CD14-positive monocyte (primary cell): ENCODE measurements around the gene EVL. TPM values are rescaled to one million over a fixed set of nuclear protein-coding genes. Genes with fewer than 3 reads are reported as not detected.

Source experiments
- DNase-seq, 3 donors: peaks; one replicate each; pipeline ENCODE4 v3.0.0-alpha.2; 2011 to 2022
- H2AFZ ChIP-seq: 2 replicates; pipeline ENCODE4 v1.6.0; 2012; ENCODE audit warnings: mild to moderate bottlenecking, low read depth, low read length, inconsistent platforms; ENCODE audit not compliant: insufficient read depth, poor library complexity, severe bottlenecking
- H3K27ac ChIP-seq, 2 donors: 1 replicate in 1 of 2; 2 replicates in 1 of 2; pipeline ENCODE4 v1.5.1; 2012 to 2013; ENCODE audit warnings: low read length in 2 of 2, control low read depth in 1 of 2, inconsistent platforms in 1 of 2, low read depth in 1 of 2, mild to moderate bottlenecking in 1 of 2
- H3K27me3 ChIP-seq, 2 donors: one replicate each; pipeline versions ENCODE4 v1.6.0 to v1.6.1; 2011 to 2013; ENCODE audit warnings: low read length in 2 of 2; ENCODE audit not compliant: control insufficient read depth in 2 of 2, insufficient read depth in 2 of 2
- H3K36me3 ChIP-seq, 2 donors: replicated peaks in 1 of 2; 1 replicate in 1 of 2; 2 replicates in 1 of 2; pipeline versions ENCODE4 v1.5.1 to v1.6.1; 2012 to 2013; ENCODE audit warnings: low read length in 2 of 2, control low read depth in 1 of 2, inconsistent platforms in 1 of 2, mild to moderate bottlenecking in 1 of 2; ENCODE audit not compliant: insufficient read depth in 2 of 2, control insufficient read depth in 1 of 2
- H3K4me1 ChIP-seq, 2 donors: 1 replicate in 1 of 2; 2 replicates in 1 of 2; pipeline versions ENCODE4 v1.5.1 to v1.6.1; 2012 to 2013; ENCODE audit warnings: low read length in 2 of 2, control low read depth in 1 of 2, inconsistent platforms in 1 of 2, mild to moderate bottlenecking in 1 of 2, moderate library complexity in 1 of 2; ENCODE audit not compliant: insufficient read depth in 2 of 2, control insufficient read depth in 1 of 2
- H3K4me2 ChIP-seq: replicated peaks from 2 replicates; pipeline ENCODE3; 2012; ENCODE audit warnings: low read length, moderate library complexity, mild to moderate bottlenecking; ENCODE audit not compliant: poor library complexity, severe bottlenecking; ENCODE audit errors: extremely low read depth
- H3K4me3 ChIP-seq, 3 experiments: fragments of 200-600 bp in 1 of 3; sonication (generic) in 1 of 3; replicated peaks in 1 of 3; 1 replicate in 2 of 3; 2 replicates in 1 of 3; pipeline ENCODE4 v1.5.1; 2011 to 2013; ENCODE audit warnings: low read length in 3 of 3, mild to moderate bottlenecking in 3 of 3, control low read depth in 2 of 3, low read depth in 2 of 3, inconsistent platforms in 1 of 3, moderate library complexity in 1 of 3
- H3K79me2 ChIP-seq: 2 replicates; pipeline ENCODE4 v1.6.0; 2012; ENCODE audit warnings: mild to moderate bottlenecking, control low read depth, inconsistent platforms, low read length, moderate library complexity; ENCODE audit not compliant: insufficient read depth
- H3K9ac ChIP-seq: 2 replicates; pipeline ENCODE4 v1.6.0; 2017; ENCODE audit warnings: low read length, mild to moderate bottlenecking; ENCODE audit not compliant: insufficient read depth, poor library complexity, severe bottlenecking
- H3K9me3 ChIP-seq, 2 donors: replicated peaks in 1 of 2; 1 replicate in 1 of 2; 2 replicates in 1 of 2; pipeline versions ENCODE4 v1.5.1 to v1.6.1; 2012 to 2013; ENCODE audit warnings: low read length in 2 of 2, control low read depth in 1 of 2; ENCODE audit not compliant: control insufficient read depth in 1 of 2, insufficient read depth in 1 of 2
- H4K20me1 ChIP-seq: 2 replicates; pipeline ENCODE4 v1.6.0; 2012; ENCODE audit warnings: mild to moderate bottlenecking, low read length, control low read depth, moderate library complexity; ENCODE audit not compliant: insufficient read depth
- H3K27ac Mint-ChIP-seq, 7 donors: one replicate each; pipeline ENCODE4 v1.8.0; 2020; ENCODE audit warnings: mild to moderate bottlenecking in 7 of 7, mixed read lengths in 7 of 7, moderate library complexity in 6 of 7, inconsistent platforms in 2 of 7
- H3K27me3 Mint-ChIP-seq, 3 donors: one replicate each; pipeline ENCODE4 v1.8.0; 2021 to 2022; ENCODE audit warnings: low read depth in 3 of 3, mild to moderate bottlenecking in 3 of 3, mixed read lengths in 3 of 3, moderate library complexity in 3 of 3, inconsistent platforms in 1 of 3
- H3K36me3 Mint-ChIP-seq, 2 donors: one replicate each; pipeline ENCODE4 v1.8.0; 2020; ENCODE audit warnings: mixed read lengths in 2 of 2, inconsistent platforms in 1 of 2, mild to moderate bottlenecking in 1 of 2
- H3K4me1 Mint-ChIP-seq: one replicate; pipeline ENCODE4 v1.8.0; 2020; ENCODE audit warnings: mild to moderate bottlenecking, mixed read lengths
- H3K4me3 Mint-ChIP-seq, 2 donors: one replicate each; pipeline ENCODE4 v1.8.0; 2020; ENCODE audit warnings: mild to moderate bottlenecking in 2 of 2, mixed read lengths in 2 of 2, moderate library complexity in 1 of 2
- H3K9me3 Mint-ChIP-seq, 7 donors: one replicate each; pipeline ENCODE4 v1.8.0; 2020 to 2022; ENCODE audit warnings: mixed read lengths in 7 of 7, mild to moderate bottlenecking in 6 of 7, moderate library complexity in 6 of 7, inconsistent platforms in 2 of 7
- WGBS: methylation state at CpG from one replicate; pipeline ENCODE4 v1.1.5; 2013; ENCODE audit warnings: missing lambda C conversion rate; ENCODE audit not compliant: insufficient coverage; 5-methylcytosine and 5-hydroxymethylcytosine counted together
- intact Hi-C, 2 donors: fragments of 100-400 bp; cut with micrococcal nuclease; formaldehyde crosslinking; loops; one replicate each; pipeline versions ENCODE4 v1.15.0 to v1.15.1; 2023
- polyA plus RNA-seq, 3 donors: library from polyadenylated mRNA; depleted of rRNA in 1 of 3; unstranded in 2 of 3; stranded (reverse) in 1 of 3; fragments of 300-500 nt in 2 of 3; fragments of >200 nt in 1 of 3; fragmentation: Illumina TruSeq in 2 of 3; gene quantifications; 1 replicate in 2 of 3; 2 replicates in 1 of 3; pipeline ENCODE4 v1.2.3, GENCODE V29; 2012 to 2021
- TF ChIP-seq, protein P1 (sequence below): fragments of 200-600 bp; IDR thresholded peaks from one replicate; pipeline ENCODE4 v1.8.0; 2022; ENCODE audit warnings: antibody characterized with exemption, mild to moderate bottlenecking

The EVL gene
- polyA plus RNA-seq, 3 donors: 3.2 to 131 (median 6.7) TPM

DNA sequence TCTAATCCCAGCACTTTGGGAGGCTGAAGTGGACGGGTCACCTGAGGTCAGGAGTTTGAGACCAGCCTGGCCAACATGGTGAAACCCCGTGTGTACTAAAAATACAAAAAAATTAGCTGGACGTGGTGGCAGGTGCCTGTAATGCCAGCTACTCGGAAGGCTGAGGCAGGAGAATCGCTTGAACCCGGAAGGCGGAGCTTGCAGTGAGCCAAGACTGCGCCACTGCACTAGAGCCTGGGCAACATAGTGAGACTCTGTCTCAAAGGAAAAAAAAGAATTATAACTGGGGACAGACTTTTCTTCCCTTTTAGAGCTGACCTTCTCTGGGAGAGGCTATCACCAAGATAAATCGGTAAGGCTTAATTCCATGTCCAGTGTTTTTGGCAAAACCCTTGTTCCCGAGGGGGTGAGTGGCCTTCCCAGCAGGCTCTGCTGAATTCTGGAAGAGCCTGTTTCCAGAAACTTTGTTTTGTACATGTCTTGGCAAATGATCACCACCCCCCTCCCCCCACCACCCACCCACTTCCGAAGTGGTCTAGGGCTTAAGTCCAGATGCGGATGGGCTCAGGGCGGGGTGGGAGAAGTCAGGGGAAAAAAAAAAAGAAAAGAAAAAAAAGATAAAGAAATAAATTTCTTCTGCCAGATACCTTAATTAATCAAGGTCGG lies 126.5 kb downstream of the EVL start:
- Mint-ChIP-seq H3K36me3 (no peaks in the 10 kb centered on the region), H3K4me3 (no peak overlapping the region), H3K9me3 (peaks cover 0 to 3% (median 0%) of the 10 kb centered on the region in 7 donors), H3K4me1 (peaks cover 12% of the 10 kb centered on the region), H3K27ac (peak overlapping the region in 1 of 7 donors; percentile 94), H3K27me3 (no peaks in the 10 kb centered on the region)
- Histone ChIP-seq H2AFZ (peak overlapping the region; percentile 100), H3K79me2 (no peaks in the 10 kb centered on the region), H3K27me3 (no peaks in the 10 kb centered on the region), H3K9ac (peak overlapping the region; percentile 87), H4K20me1 (no peaks in the 10 kb centered on the region), H3K27ac (peak overlapping the region in 1 of 2 donors; percentile 94), H3K4me2 (peak overlapping the region; percentile 75), H3K9me3 (no peaks in the 10 kb centered on the region), H3K36me3 (no peaks in the 10 kb centered on the region), H3K4me3 (peak overlapping the region in 1 of 3 experiments; percentile 70), H3K4me1 (peaks cover 13 to 24% of the 10 kb centered on the region in 2 donors)
- TF ChIP-seq, protein P1, sequence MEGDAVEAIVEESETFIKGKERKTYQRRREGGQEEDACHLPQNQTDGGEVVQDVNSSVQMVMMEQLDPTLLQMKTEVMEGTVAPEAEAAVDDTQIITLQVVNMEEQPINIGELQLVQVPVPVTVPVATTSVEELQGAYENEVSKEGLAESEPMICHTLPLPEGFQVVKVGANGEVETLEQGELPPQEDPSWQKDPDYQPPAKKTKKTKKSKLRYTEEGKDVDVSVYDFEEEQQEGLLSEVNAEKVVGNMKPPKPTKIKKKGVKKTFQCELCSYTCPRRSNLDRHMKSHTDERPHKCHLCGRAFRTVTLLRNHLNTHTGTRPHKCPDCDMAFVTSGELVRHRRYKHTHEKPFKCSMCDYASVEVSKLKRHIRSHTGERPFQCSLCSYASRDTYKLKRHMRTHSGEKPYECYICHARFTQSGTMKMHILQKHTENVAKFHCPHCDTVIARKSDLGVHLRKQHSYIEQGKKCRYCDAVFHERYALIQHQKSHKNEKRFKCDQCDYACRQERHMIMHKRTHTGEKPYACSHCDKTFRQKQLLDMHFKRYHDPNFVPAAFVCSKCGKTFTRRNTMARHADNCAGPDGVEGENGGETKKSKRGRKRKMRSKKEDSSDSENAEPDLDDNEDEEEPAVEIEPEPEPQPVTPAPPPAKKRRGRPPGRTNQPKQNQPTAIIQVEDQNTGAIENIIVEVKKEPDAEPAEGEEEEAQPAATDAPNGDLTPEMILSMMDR: no peak
- no peak for DNase-seq
- intact Hi-C loops: loop anchor here (2.0 to 10.0 kb wide), 5 partner anchors 47 to 507 kb away; partner anchors contain the start of genes CYP46A1 (in 1 of the 2) and YY1 (in 1 of the 2)
- 96% methylated on average over 9 of the region's 14 CpGs for WGBS

DNA sequence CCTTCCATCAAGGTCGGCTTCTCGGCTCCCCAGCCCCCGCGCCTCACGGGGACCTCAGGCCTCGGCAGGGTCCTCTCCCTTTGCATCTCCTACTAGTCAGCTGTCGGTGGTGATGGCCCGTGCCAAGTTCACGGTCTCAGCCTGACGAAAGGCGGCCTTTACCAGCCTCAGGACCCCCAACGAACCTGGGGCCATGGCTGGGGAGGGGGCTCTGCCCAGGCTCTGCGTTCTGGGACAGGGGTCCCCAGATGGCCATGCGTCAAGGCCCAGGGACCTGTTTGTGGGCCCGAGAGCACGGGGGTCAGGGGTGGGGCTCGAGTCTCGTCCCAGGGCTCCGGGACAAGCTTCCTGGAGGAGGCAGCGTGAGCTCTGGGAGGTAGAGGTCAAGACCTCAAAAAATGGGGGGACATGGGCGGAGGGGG lies 127.0 kb downstream of the EVL start:
- Histone ChIP-seq H3K27me3 (no peaks in the 10 kb centered on the region), H2AFZ (peak overlapping the region; percentile 100), H3K9ac (peak overlapping the region; percentile 87), H3K4me1 (peaks cover 13 to 24% of the 10 kb centered on the region in 2 donors), H3K27ac (peak overlapping the region; percentile 73 to 94), H4K20me1 (no peaks in the 10 kb centered on the region), H3K36me3 (no peaks in the 10 kb centered on the region), H3K79me2 (no peaks in the 10 kb centered on the region), H3K4me3 (peak overlapping the region; percentile 31 to 70 (median 53)), H3K4me2 (peak overlapping the region; percentile 75), H3K9me3 (no peaks in the 10 kb centered on the region)
- H3K9me3 Mint-ChIP-seq: peaks cover 0 to 3% (median 0%) of the 10 kb centered on the region in 7 donors
- H3K4me1 Mint-ChIP-seq: peaks cover 12% of the 10 kb centered on the region
- peak overlapping the region; percentile 70 to 84 for H3K4me3 Mint-ChIP-seq
- TF ChIP-seq, protein P1: no peak
- H3K27ac Mint-ChIP-seq: peak overlapping the region; percentile 79 to 95 (median 87)
- intact Hi-C loops: loop anchor here (2.0 to 10.0 kb wide), 5 partner anchors 47 to 507 kb away; partner anchors contain the start of genes CYP46A1 (in 1 of the 2) and YY1 (in 1 of the 2)
- no peak for DNase-seq
- H3K27me3 Mint-ChIP-seq: no peaks in the 10 kb centered on the region
- H3K36me3 Mint-ChIP-seq: no peaks in the 10 kb centered on the region
- 49% methylated on average over 16 of the region's 21 CpGs for WGBS
